HepG2 (cell line): ENCODE data around the gene UQCRHL. TPM values are rescaled to one million over a fixed set of nuclear protein-coding genes. Genes with fewer than 3 reads are reported as not detected.
"Not testable (repeated sequence)": the region's sequence is repeated elsewhere in the genome, so short reads cannot be mapped to it uniquely, and the experiment has no call there.

Source experiments
- ATAC-seq: fragments of 200-7000 bp; cut with Tn5 transposase; 3 replicates; pipeline ENCODE4 v1.9.1; 2020; ENCODE audit warnings: mild to moderate bottlenecking, moderate library complexity
- BruUV-seq: library from RNA; stranded (reverse); fragments of 400-500 nt; replicated peaks from 2 replicates; lab custom pipeline; 2021; lab: Mats Ljungman, UMichigan
- CTCF ChIA-PET: fragments of 300-600 bp; formaldehyde crosslinking; extraction: SDS; loops from one replicate; lab custom pipeline; 2021; ENCODE audit warnings: low total read pairs, inconsistent platforms, low intra/inter-chr PET ratio; lab: Yijun Ruan, JAX
- POLR2A ChIA-PET: fragments of 350-600 bp; sonication (Branson Sonifier 250); formaldehyde crosslinking; loops from one replicate; lab custom pipeline; 2020; ENCODE audit warnings: antibody characterized with exemption, inconsistent platforms; lab: Yijun Ruan, JAX
- DNase-seq: peaks from one replicate; pipeline ENCODE4 v3.0.0-alpha.2; 2015; ENCODE audit warnings: low spot score
- FAIRE-seq: peaks from 3 replicates; lab custom pipeline; 2011; peaks lifted over from hg19 to GRCh38; lab: Jason Lieb, UNC
- H2AFZ ChIP-seq: one replicate; pipeline ENCODE4 v1.6.1; 2011; ENCODE audit warnings: low read length, inconsistent platforms
- H3K27ac ChIP-seq: fragments of 300-600 bp; 3 replicates; pipeline ENCODE4 v1.8.0; 2011; ENCODE audit warnings: mixed run types, mild to moderate bottlenecking, mixed read lengths, low read length, inconsistent platforms; ENCODE audit not compliant: insufficient read depth; ENCODE audit errors: extremely low read length
- H3K27me3 ChIP-seq, 2 experiments: fragments of 200-600 bp in 1 of 2; 2 replicates in 1 of 2; 3 replicates in 1 of 2; pipeline versions ENCODE4 v1.6.0 to v1.8.0; 2011; ENCODE audit warnings: low read length in 2 of 2, mild to moderate bottlenecking in 2 of 2, moderate library complexity in 2 of 2, inconsistent platforms in 1 of 2; ENCODE audit not compliant: insufficient read depth in 2 of 2, control insufficient read depth in 1 of 2
- H3K36me3 ChIP-seq, 2 experiments: fragments of 200-600 bp in 1 of 2; replicated peaks in 1 of 2; 2 replicates in 1 of 2; 3 replicates in 1 of 2; pipeline versions ENCODE4 v1.5.1 to v1.8.0; 2011; ENCODE audit warnings: low read length in 2 of 2, inconsistent platforms in 1 of 2; ENCODE audit not compliant: insufficient read depth in 2 of 2, control insufficient read depth in 1 of 2
- H3K4me1 ChIP-seq: 2 replicates; pipeline ENCODE4 v1.5.1; 2012; ENCODE audit warnings: low read length, inconsistent platforms; ENCODE audit not compliant: insufficient read depth
- H3K4me2 ChIP-seq: 2 replicates; pipeline ENCODE4 v1.6.0; 2011; ENCODE audit warnings: low read depth, low read length, inconsistent platforms
- H3K4me3 ChIP-seq, 3 experiments: fragments of 200-600 bp in 1 of 3; sonication (generic), shearing (Covaris generic) in 1 of 3; replicated peaks in 1 of 3; 2 replicates each; pipeline ENCODE4 v1.5.1; 2011 to 2016; ENCODE audit warnings: low read length in 3 of 3, inconsistent platforms in 2 of 3, low read depth in 2 of 3, mild to moderate bottlenecking in 2 of 3, control low read depth in 1 of 3, mixed read lengths in 1 of 3; ENCODE audit not compliant: insufficient read depth in 1 of 3
- H3K79me2 ChIP-seq: one replicate; pipeline ENCODE4 v1.6.1; 2011; ENCODE audit warnings: low read length, inconsistent platforms; ENCODE audit not compliant: insufficient read depth
- H3K9ac ChIP-seq: 2 replicates; pipeline ENCODE4 v1.6.0; 2011; ENCODE audit warnings: mild to moderate bottlenecking, low read depth, low read length, inconsistent platforms; ENCODE audit not compliant: insufficient read depth
- H3K9me3 ChIP-seq: 2 replicates; pipeline ENCODE4 v1.5.1; 2012; ENCODE audit warnings: mild to moderate bottlenecking, low read length
- H4K20me1 ChIP-seq: 2 replicates; pipeline ENCODE4 v1.6.0; 2011; ENCODE audit warnings: inconsistent platforms, mild to moderate bottlenecking, low read length, moderate library complexity; ENCODE audit not compliant: insufficient read depth
- KAT8 ChIP-seq: IDR thresholded peaks from 2 replicates; pipeline ENCODE4 v1.6.1; 2016; ENCODE audit warnings: missing genetic modification reagents, missing compliant biosample characterization
- MXI1 ChIP-seq: IDR thresholded peaks from 3 replicates; pipeline ENCODE4 v1.6.1; 2012; ENCODE audit warnings: low read depth, low read length, inconsistent platforms, borderline replicate concordance
- NFE2L2 ChIP-seq: fragments of 150-350 bp; IDR thresholded peaks from 2 replicates; pipeline ENCODE4 v1.6.1; 2014; ENCODE audit warnings: low read length
- RFX1 ChIP-seq: fragments of 450-650 bp; IDR thresholded peaks from 2 replicates; pipeline ENCODE4 v1.6.1; 2017
- ZNF296 ChIP-seq: sonication (generic); formaldehyde crosslinking; conservative IDR thresholded peaks from 2 replicates; pipeline ENCODE4 v1.5.0; 2020; ENCODE audit warnings: mild to moderate bottlenecking, missing genetic modification reagents
- ZNF317 ChIP-seq: sonication (generic); formaldehyde crosslinking; IDR thresholded peaks from 2 replicates; pipeline ENCODE4 v1.5.0; 2020; ENCODE audit warnings: mild to moderate bottlenecking, missing genetic modification reagents
- ZNF382 ChIP-seq: sonication (generic); formaldehyde crosslinking; IDR thresholded peaks from 2 replicates; pipeline ENCODE4 v1.5.0; 2020; ENCODE audit warnings: missing genetic modification reagents, mild to moderate bottlenecking, borderline replicate concordance
- ZNF607 ChIP-seq: sonication (generic); formaldehyde crosslinking; IDR thresholded peaks from 2 replicates; pipeline ENCODE4 v1.5.1; 2020; ENCODE audit warnings: missing genetic modification reagents, mild to moderate bottlenecking, borderline replicate concordance
- ZNF619 ChIP-seq: sonication (generic); formaldehyde crosslinking; IDR thresholded peaks from 2 replicates; pipeline ENCODE4 v1.4.0; 2020; ENCODE audit warnings: mild to moderate bottlenecking, missing genetic modification reagents
- ZNF629 ChIP-seq: sonication (generic); formaldehyde crosslinking; conservative IDR thresholded peaks from 2 replicates; pipeline ENCODE4 v1.5.0; 2020; ENCODE audit warnings: missing genetic modification reagents
- WGBS: methylation state at CpG from one replicate; pipeline ENCODE4 v1.1.6; 2017; ENCODE audit warnings: low lambda C conversion rate; 5-methylcytosine and 5-hydroxymethylcytosine counted together
- in situ Hi-C: cut with HindIII; loops from 2 replicates; pipeline ENCODE4 v1.10.0; 2017; ENCODE audit warnings: low pct_unique_long_range_greater_than_20kb; ENCODE audit not compliant: extremely low pct_ligation_motif_present
- intact Hi-C: fragments of 100-400 bp; cut with micrococcal nuclease; formaldehyde crosslinking; loops from one replicate; pipeline ENCODE4 v1.10.0; 2022; ENCODE audit not compliant: unreplicated experiment
- polyA plus RNA-seq, 8 experiments: library from polyadenylated mRNA; depleted of rRNA in 3 of 8; stranded (reverse) in 7 of 8; unstranded in 1 of 8; fragments of >200 nt; fragmentation: Illumina TruSeq in 4 of 8; extraction: Trizol in 4 of 8; gene quantifications; 2 replicates each; pipeline versions ENCODE4 v1.2.1 to v1.2.3, GENCODE V29; 2011 to 2016; ENCODE audit warnings: low read depth in 4 of 8, missing spikeins in 1 of 8, mixed read lengths in 1 of 8; ENCODE audit not compliant: insufficient read depth in 1 of 8
- total RNA-seq, 5 experiments: library from RNA; depleted of rRNA; stranded (reverse); fragments of >200 nt; fragmentation: Illumina TruSeq; extraction: Trizol; gene quantifications; 2 replicates each; pipeline ENCODE4 v1.2.3, GENCODE V29; 2016; ENCODE audit warnings: low read depth in 1 of 5
- TF ChIP-seq, protein P1 (sequence below): sonication (generic); formaldehyde crosslinking; IDR thresholded peaks from 2 replicates; pipeline ENCODE4 v1.8.0; 2023; ENCODE audit warnings: mild to moderate bottlenecking, missing genetic modification reagents
- TF ChIP-seq, protein P2 (sequence below): IDR thresholded peaks from 2 replicates; pipeline ENCODE4 v1.6.1; 2016; ENCODE audit warnings: missing compliant biosample characterization, missing genetic modification reagents, borderline replicate concordance
- TF ChIP-seq, protein P3 (sequence below): sonication (generic); formaldehyde crosslinking; IDR thresholded peaks from 2 replicates; pipeline ENCODE4 v1.8.1; 2023; ENCODE audit warnings: mild to moderate bottlenecking, missing genetic modification reagents
- TF ChIP-seq, protein P4 (sequence below): sonication (generic); formaldehyde crosslinking; IDR thresholded peaks from 2 replicates; pipeline ENCODE4 v1.4.0; 2020; ENCODE audit warnings: mild to moderate bottlenecking, low read depth, missing genetic modification reagents

The UQCRHL gene
- total and polyA plus RNA-seq, 2 of the 13 experiments (the other 11 are each of a cell fraction or from before 2014, with no cell fraction given), result 1.8 to 2.3 TPM

DNA sequence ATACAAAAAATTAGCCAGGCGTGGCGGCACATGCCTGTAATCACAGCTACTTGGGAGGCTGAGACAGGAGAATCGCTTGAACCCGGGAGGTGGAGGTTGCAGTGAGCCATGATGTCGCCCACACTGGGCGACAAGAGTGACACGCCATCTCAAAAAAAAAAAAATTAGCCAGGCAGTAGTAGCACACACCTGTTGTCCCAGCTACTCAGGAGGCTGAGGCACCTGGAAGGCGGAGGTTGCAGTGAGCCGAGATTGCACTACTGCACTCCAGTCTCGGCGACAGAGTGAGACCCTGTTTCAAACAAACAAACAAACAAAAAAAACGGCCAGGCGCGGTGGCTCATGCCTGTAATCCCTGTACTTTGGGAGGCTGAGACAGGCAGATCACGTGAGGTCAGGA lies 20.1 kb upstream of the UQCRHL start:
- FAIRE-seq, H3K9ac ChIP-seq, H3K4me2 ChIP-seq, POLR2A ChIA-PET, H3K4me3 ChIP-seq, DNase-seq, intact Hi-C loops, BruUV-seq, H3K27ac ChIP-seq, ATAC-seq, CTCF ChIA-PET, in situ Hi-C loops, H2AFZ ChIP-seq, H3K79me2 ChIP-seq, H4K20me1 ChIP-seq, H3K9me3 ChIP-seq, H3K36me3 ChIP-seq, H3K27me3 ChIP-seq: not testable (repeated sequence)
- 84% methylated on average over 15 of the region's 15 CpGs for WGBS
- H3K4me1 ChIP-seq, result peaks cover 60% of the 10 kb centered on the region

DNA sequence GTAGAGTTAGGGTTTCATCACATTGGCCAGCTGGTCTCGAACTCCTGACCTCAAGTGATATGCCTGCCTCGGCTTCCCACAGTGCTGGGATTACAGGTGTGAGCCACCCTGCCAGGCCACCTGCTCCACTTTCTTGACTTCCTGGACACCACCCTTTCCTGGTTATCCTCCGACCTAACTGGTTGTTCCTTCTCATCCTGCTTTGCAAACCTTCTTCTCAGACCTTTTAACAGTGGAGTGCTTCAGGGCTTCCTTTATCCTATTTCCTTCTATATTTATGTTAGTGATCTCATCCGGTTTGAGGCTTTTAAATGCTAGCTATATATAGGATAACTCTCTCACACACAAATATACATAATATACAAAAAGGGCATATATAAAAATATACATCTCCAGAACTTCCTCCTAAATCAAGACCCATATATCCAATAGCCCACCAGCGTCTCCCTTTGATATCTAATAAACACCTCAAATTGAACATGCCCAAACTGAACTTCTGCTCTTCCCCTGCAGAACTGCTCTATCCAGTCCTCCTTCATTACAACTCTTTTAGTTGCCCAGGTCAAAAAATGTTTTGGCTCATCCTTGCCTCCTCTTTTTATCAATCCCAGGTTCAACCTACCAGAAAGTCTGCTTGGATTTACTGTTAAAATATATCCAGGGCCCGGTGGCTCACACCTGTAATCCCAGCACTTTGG lies 19.5 kb upstream of the UQCRHL start:
- BruUV-seq, result no TSS peak
- no peaks in the 10 kb centered on the region for H3K36me3 ChIP-seq
- intact Hi-C loops (no loop called here), in situ Hi-C loops (no loop called here)
- H3K4me3 ChIP-seq, result no peak overlapping the region
- POLR2A ChIA-PET, result no interaction called here
- H3K4me2 ChIP-seq, result no peak overlapping the region
- H4K20me1 ChIP-seq, result no peaks in the 10 kb centered on the region
- CTCF ChIA-PET, result no interaction called here
- H3K79me2 ChIP-seq, result no peaks in the 10 kb centered on the region
- H3K27me3 ChIP-seq, result no peaks in the 10 kb centered on the region
- no peak for DNase-seq
- ATAC-seq, result no peak
- H2AFZ ChIP-seq, result no peak overlapping the region
- WGBS, result 77% methylated on average over 6 of the region's 6 CpGs
- no peak overlapping the region for H3K9ac ChIP-seq
- FAIRE-seq, result no peak
- H3K27ac ChIP-seq, result no peak overlapping the region
- no peaks in the 10 kb centered on the region for H3K9me3 ChIP-seq
- peaks cover 54% of the 10 kb centered on the region for H3K4me1 ChIP-seq
- TF ChIP-seq RFX1 (no peak), ZNF629 (CRISPR knock-in tag) (no peak), ZNF607 (no peak), MXI1 (no peak), KAT8 (CRISPR knock-in tag) (no peak), ZNF382 (CRISPR knock-in tag) (no peak), NFE2L2 (no peak), ZNF619 (CRISPR knock-in tag) (no peak), ZNF317 (CRISPR knock-in tag) (no peak), ZNF296 (no peak)
- TF ChIP-seq, protein P1, sequence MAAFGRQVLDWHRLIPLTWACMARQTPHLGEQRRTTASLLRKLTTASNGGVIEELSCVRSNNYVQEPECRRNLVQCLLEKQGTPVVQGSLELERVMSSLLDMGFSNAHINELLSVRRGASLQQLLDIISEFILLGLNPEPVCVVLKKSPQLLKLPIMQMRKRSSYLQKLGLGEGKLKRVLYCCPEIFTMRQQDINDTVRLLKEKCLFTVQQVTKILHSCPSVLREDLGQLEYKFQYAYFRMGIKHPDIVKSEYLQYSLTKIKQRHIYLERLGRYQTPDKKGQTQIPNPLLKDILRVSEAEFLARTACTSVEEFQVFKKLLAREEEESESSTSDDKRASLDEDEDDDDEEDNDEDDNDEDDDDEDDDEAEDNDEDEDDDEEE (CRISPR knock-in tag), result no peak
- TF ChIP-seq, protein P2, sequence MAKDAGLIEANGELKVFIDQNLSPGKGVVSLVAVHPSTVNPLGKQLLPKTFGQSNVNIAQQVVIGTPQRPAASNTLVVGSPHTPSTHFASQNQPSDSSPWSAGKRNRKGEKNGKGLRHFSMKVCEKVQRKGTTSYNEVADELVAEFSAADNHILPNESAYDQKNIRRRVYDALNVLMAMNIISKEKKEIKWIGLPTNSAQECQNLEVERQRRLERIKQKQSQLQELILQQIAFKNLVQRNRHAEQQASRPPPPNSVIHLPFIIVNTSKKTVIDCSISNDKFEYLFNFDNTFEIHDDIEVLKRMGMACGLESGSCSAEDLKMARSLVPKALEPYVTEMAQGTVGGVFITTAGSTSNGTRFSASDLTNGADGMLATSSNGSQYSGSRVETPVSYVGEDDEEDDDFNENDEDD (CRISPR knock-in tag), result no peak
- TF ChIP-seq, protein P3, sequence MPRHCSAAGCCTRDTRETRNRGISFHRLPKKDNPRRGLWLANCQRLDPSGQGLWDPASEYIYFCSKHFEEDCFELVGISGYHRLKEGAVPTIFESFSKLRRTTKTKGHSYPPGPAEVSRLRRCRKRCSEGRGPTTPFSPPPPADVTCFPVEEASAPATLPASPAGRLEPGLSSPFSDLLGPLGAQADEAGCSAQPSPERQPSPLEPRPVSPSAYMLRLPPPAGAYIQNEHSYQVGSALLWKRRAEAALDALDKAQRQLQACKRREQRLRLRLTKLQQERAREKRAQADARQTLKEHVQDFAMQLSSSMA (CRISPR knock-in tag), result no peak
- TF ChIP-seq, protein P4, sequence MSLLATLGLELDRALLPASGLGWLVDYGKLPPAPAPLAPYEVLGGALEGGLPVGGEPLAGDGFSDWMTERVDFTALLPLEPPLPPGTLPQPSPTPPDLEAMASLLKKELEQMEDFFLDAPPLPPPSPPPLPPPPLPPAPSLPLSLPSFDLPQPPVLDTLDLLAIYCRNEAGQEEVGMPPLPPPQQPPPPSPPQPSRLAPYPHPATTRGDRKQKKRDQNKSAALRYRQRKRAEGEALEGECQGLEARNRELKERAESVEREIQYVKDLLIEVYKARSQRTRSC (CRISPR knock-in tag), result no peak
